Psoas muscle (tissue), 8 donors: ENCODE measurements around the gene SNAI3. TPM values are rescaled to one million over a fixed set of nuclear protein-coding genes. Genes with fewer than 3 reads are reported as not detected.

Experiments
- ATAC-seq, 4 donors: fragments of 200-7000 bp; cut with Tn5 transposase; one replicate each; pipeline ENCODE4 v1.9.1; 2020; ENCODE audit warnings: moderate library complexity in 3 of 4, mild to moderate bottlenecking in 2 of 4
- DNase-seq, 2 donors: peaks; one replicate each; pipeline ENCODE4 v3.0.0-alpha.2; 2020
- H3K27ac ChIP-seq: fragments of 200-600 bp; one replicate; pipeline ENCODE4 v1.8.0; 2022
- H3K27me3 ChIP-seq, 3 donors: fragments of 200-600 bp in 1 of 3; one replicate each; pipeline versions ENCODE4 v1.6.1 to v1.8.0; 2013 to 2022; ENCODE audit warnings: low read length in 2 of 3, mild to moderate bottlenecking in 2 of 3, moderate library complexity in 1 of 3; ENCODE audit not compliant: insufficient read depth in 3 of 3
- H3K36me3 ChIP-seq, 2 donors: fragments of 200-600 bp in 1 of 2; one replicate each; pipeline versions ENCODE4 v1.6.1 to v1.8.0; 2013 to 2022; ENCODE audit warnings: low read depth in 1 of 2, mild to moderate bottlenecking in 1 of 2, moderate library complexity in 1 of 2; ENCODE audit not compliant: insufficient read depth in 1 of 2
- H3K4me1 ChIP-seq: fragments of 200-600 bp; one replicate; pipeline ENCODE4 v1.8.0; 2022
- H3K4me3 ChIP-seq: fragments of 200-600 bp; one replicate; pipeline ENCODE4 v1.8.0; 2022; ENCODE audit warnings: mild to moderate bottlenecking
- H3K9me3 ChIP-seq: fragments of 200-600 bp; one replicate; pipeline ENCODE4 v1.8.0; 2022
- CTCF ChIP-seq: fragments of 200-600 bp; IDR thresholded peaks from one replicate; pipeline ENCODE4 v1.8.0; 2022; ENCODE audit warnings: antibody characterized with exemption
- WGBS, 3 donors: extraction: QIAGEN DNeasy Blood & Tissue Kit; methylation state at CpG; one replicate each; pipeline versions ENCODE4 v1.1.6 to v1.1.7; 2013; 5-methylcytosine and 5-hydroxymethylcytosine counted together
- intact Hi-C, 2 donors: fragments of 100-400 bp; cut with DNase I; formaldehyde crosslinking; loops; one replicate each; pipeline versions ENCODE4 v1.11.0 to v1.14.2; 2022
- polyA plus RNA-seq, 3 donors: library from polyadenylated mRNA; stranded (reverse); fragments of 200-250 nt; gene quantifications; one replicate each; pipeline ENCODE4 v1.2.3, GENCODE V29; 2013
- total RNA-seq, 4 donors: library from RNA; stranded (reverse); fragmentation: NEBNext Ultra II Directional in 2 of 4; extraction: Animal tissue kit (Norgen Biotek cat#: 25700) in 2 of 4; gene quantifications; one replicate each; pipeline versions ENCODE4 v1.2.1 to v1.2.4, GENCODE V29; 2021 to 2023
- donor health status: healthy with polysubstance abuse.
- donor health status: DM: no; HTN: no; CAD: no; lungs with moderate emphysema.
- donor health status: Bipolar disorder and iron deficiency.
- donor health status: healthy.
- donor health status: DM: yes; HTN: yes; CAD: no.
- donor health status: DM: no; HTN: no; CAD: no.
- donor health status: DM: no; HTN: no; CAD: no.
- donor health status: DM: yes; HTN: yes; CAD: no.

The SNAI3 gene
- total and polyA plus RNA-seq, 7 donors, result 1.2 to 8.5 (median 3.9) TPM

GRCh38 chr16:88710556-88710955 is 24.2 kb upstream of the SNAI3 start:
- intact Hi-C loops, result no loop called here
- peaks cover 9% of the 10 kb centered on the region for H3K4me1 ChIP-seq
- peaks cover 2 to 31% of the 10 kb centered on the region in 2 donors for H3K36me3 ChIP-seq
- WGBS, 3 donors, result 68 to 70% (median 69%) methylated on average over 16 of the region's 16 CpGs
- no peaks in the 10 kb centered on the region for H3K9me3 ChIP-seq
- H3K27me3 ChIP-seq, result no peaks in the 10 kb centered on the region
- no peak for DNase-seq
- no peak for ATAC-seq
- no peak overlapping the region for H3K4me3 ChIP-seq
- no peak overlapping the region for H3K27ac ChIP-seq
- TF ChIP-seq CTCF, result no peak

- peaks cover 0 to 18% of the 10 kb centered on the region in 2 donors for H3K36me3 ChIP-seq
- 31 to 37% (median 34%) methylated on average over 17 of the region's 17 CpGs for WGBS, 3 donors
- H3K4me1 ChIP-seq, result peaks cover 18% of the 10 kb centered on the region
- peak overlapping the region; percentile 91 for H3K27ac ChIP-seq
- no peak for TF ChIP-seq CTCF
- peak overlapping the region; percentile 88 for H3K4me3 ChIP-seq
- intact Hi-C loops, result loop anchor here (5.0 kb wide), 2 partner anchors 45 to 140 kb away; partner anchors contain the start of gene MVD (in 1 of the 2)
- DNase-seq (no peak), ATAC-seq (no peak)
- no peaks in the 10 kb centered on the region for H3K9me3 ChIP-seq
- H3K27me3 ChIP-seq, result no peaks in the 10 kb centered on the region
Measured at GRCh38 chr16:88706965-88707826, 20.9 kb upstream of the SNAI3 start.

GRCh38 chr16:88706229-88706964 is 20.1 kb upstream of the SNAI3 start, which contains the start of the genes CTU2 and RNF166:
Gene CTU2 (plus strand): TSS chr16:88706503. CDS start chr16:88706531, 28 bp downstream.
Gene RNF166 (minus strand): TSS chr16:88706408. CDS start chr16:88706325, 83 bp downstream.
- peak within 1 kb of the TSS; percentile 88 for H3K4me3 ChIP-seq
- 0 to 1% (median 0%) methylated on average over 49 to 86 of the region's 86 CpGs for WGBS, 3 donors
- ATAC-seq (peak; percentile 93 to 96 (median 94)), DNase-seq (peak; percentile 94 to 97)
- H3K9me3 ChIP-seq, result no peaks in the 10 kb centered on the region
- H3K27me3 ChIP-seq, result no peaks in the 10 kb centered on the region
- intact Hi-C loops, result loop anchor here (5.0 kb wide), 2 partner anchors 44 to 139 kb away; partner anchors contain the start of gene MVD (in 1 of the 2)
- peaks cover 0 to 20% of the 10 kb centered on the region in 2 donors for H3K36me3 ChIP-seq
- peak within 1 kb of the TSS; percentile 91 for H3K27ac ChIP-seq
- TF ChIP-seq CTCF, result no peak
- H3K4me1 ChIP-seq, result peaks cover 18% of the 10 kb centered on the region

GRCh38 chr16:88705801-88706228 is 19.5 kb upstream of the SNAI3 start:
- Histone ChIP-seq H3K27ac (peak overlapping the region; percentile 91), H3K9me3 (no peaks in the 10 kb centered on the region), H3K36me3 (peaks cover 0 to 22% of the 10 kb centered on the region in 2 donors), H3K27me3 (no peaks in the 10 kb centered on the region), H3K4me3 (peak overlapping the region; percentile 88), H3K4me1 (peaks cover 18% of the 10 kb centered on the region)
- TF ChIP-seq CTCF, result no peak
- intact Hi-C loops, result loop anchor here (5.0 kb wide), 2 partner anchors 44 to 139 kb away; partner anchors contain the start of gene MVD (in 1 of the 2)
- peak; percentile 1 to 50 (median 31) for ATAC-seq
- WGBS, 3 donors, result 0 to 1% (median 0%) methylated on average over 21 to 57 of the region's 57 CpGs
- DNase-seq, result no peak
